GM21360 (cell line): ENCODE measurements around the gene NELFCD.
"Not testable (repeated sequence)": the region's sequence is repeated elsewhere in the genome, so short reads cannot be mapped to it uniquely, and the experiment has no call there.

Experiments
- ATAC-seq: cut with Tn5 transposase; IDR thresholded peaks from one replicate; pipeline ENCODE4 v1.9.1; 2021; ENCODE audit warnings: mild to moderate bottlenecking, moderate library complexity; ENCODE audit not compliant: unreplicated experiment

Gene NELFCD

DNA sequence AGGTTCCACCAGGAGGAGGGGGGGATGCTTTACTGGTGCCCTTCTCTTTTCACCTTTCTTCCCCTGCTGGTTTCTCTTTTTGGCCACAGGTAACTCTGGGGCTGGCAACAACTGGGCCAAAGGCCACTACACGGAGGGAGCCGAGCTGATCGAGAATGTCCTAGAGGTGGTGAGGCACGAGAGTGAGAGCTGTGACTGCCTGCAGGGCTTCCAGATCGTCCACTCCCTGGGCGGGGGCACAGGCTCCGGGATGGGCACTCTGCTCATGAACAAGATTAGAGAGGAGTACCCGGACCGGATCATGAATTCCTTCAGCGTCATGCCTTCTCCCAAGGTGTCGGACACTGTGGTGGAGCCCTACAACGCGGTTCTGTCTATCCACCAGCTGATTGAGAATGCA, 42.6 kb downstream of the NELFCD start:
- no peak for ATAC-seq

- no peak for ATAC-seq
Observed at GRCh38 chr20:59024111-59024530, 43.1 kb downstream of the NELFCD start.

DNA sequence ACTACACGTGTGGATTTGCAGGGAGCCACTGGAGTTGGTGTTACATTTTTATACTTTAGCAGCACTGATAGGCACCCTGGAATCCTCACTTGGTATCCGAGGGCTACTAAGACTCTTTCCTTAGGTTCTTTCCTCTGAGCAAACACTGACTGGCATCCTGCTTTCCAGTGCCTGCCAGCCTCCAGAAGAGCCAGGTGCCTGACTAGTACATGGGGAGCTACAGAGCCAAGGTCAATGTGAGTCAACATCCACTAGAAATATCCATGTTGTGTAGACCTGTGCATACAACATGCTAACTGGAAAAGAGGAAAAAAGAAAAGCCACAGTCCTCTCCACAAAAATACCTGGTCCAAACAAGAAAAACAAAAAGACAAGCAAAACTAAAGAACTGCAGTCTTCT, 44.0 kb downstream of the NELFCD start:
- ATAC-seq = no peak

DNA sequence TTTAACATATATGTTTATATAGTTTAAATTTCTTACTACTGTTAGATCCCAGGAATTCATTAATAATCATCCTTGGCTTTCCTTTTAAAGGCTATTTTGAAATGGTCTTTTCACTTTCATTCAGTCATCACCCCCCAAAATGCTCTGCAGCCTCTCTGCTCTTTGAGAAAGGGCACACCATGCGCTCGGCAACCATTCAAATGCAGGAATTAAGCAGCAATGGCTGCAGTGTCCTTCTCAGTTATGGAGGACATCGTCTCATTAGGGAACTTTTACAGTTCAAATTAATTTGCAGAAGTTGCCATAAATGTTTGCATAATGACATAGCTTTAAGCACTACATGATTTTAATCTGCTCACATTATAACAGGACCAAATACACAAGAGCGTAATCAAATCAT, 44.5 kb downstream of the NELFCD start:
- no peak for ATAC-seq

DNA sequence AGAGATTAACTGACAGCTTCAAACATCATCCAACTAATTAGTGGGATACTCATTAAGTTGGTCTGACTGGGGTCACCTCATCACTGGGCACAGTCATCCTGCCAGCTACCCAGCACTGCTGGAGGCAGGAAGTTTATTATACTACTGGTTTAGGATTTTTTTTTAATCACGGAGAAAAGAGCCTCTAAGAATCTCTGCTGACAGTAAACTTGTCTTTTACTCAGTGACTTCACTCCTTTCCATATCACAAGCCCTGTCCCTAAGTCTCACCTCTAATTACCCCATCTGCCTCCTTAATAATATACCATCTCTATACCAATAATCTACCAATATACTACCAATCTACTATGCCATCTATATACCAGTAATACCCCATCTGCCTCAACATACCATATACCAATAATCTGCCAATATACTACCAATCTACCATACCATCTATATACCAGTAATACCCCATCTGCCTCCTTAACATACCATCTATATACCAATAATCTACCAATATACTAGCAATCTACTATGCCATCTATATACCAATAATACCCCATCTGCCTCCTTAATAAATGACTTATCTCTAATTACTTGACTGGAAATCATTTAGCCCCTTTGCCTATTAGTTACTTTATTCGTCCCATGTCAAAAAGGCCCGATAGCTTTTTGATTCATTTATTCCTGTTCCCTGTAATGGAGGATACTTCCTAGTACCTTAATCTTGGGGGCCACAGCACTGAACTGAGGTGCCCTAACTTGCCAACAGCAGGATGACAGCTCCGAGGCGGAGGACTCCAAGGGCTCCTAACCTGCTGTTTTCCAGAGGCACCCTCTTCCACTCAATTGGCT, 46.1 kb downstream of the NELFCD start:
- no peak for ATAC-seq

DNA sequence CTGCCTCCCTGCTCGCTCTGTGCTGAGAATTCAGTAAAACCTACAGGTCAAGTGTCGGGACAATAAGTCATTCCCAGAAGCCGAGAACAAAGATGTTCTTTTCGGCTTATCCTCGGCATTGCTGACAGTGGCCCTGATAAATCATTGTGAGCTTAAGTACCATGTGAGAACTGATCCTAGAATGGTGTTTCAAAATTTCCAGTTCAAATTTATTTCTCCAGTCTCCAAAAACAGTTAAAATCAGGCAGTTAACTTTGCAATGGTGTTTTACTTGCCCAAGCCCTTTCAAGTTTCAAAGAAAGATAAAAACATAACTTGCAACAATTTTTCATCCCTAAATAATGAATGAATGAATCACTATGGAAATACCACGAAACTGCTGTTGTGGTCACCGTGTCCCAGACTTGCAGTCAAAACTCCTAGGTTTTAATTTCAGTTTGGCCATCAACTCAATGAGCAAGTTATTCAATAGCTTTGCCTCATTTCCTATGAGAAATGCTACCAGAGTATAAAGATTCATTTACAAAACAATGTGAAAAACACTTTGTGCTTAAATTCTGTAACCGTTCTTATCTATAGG, 46.8 kb downstream of the NELFCD start:
- ATAC-seq = no peak

DNA sequence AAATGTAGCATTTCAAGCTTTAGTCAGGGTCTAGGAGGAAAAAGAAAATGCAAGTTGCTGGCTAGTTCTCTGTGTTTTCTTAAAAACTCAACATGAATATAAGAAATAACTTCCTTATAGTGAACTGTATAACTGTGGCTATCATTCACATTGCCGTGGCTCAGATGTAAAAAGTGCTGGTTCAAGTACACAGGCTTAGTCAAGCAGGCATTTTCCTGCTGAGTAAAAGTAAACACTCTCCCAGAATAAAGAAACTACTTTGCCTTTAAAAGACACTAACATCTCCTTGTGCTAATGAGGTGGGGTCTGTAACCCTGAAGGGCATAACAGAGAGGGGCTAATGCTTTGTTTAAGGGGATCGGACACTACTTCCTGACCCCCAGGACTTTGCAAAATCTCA, 47.8 kb downstream of the NELFCD start:
- ATAC-seq = no peak

GRCh38 chr20:59030911-59031563, 50.0 kb downstream of the NELFCD start:
- ATAC-seq = no peak

DNA sequence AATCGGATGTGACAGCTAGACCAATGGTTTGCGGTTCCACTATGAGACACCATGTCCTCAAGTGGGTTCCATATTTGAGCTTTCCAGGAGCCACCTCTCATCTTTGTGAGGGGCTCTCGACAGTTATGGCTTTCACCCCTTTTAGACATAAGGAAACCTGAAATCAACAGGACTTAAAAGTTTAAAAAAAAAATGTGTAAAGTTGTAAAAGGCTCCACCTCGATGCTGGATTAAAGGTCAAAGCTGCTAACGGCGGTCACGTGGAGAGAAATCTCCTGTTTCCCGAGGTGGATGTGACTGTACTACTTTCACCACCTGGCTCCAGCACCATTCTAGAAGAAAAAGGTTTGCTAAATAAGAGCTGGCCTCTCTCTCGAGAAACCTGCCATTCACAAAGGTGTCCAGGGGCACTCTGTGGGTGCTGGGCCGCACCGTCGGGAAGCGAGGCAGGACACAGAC, 50.5 kb downstream of the NELFCD start:
- ATAC-seq = no peak

DNA sequence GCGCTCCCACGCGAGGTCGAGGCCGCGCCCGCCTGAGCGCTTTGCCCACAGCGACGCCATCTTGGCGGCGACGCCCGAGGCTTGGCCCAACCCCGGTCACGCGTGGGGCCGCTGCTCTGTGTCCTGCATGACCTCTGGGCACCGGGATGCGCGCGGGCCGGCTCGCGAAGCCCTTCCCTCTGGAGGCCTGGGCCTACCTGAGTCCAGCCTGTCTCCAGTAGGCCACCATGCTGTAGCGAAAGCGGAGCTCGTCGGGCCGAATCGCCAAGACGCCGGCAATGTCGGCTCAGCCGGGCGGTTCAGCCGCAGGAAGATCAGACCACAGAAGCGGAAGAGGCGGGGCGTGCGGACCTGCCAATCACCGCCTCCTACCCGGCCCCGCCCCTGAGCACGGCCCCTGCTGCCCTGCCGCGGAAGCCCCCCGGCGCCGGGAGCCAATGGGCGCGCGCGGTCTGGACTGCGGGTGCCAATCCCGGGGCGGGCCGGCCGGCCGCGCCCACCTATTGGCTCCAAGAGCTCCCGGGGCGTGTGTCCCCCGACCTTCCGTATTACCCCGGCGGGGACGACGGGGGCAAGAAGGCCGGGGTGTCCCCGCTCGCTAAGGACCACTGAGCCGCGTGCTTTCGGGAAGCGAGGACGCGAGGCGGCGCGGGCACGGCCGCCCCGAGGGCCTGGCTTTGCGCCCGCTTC, 51.1 kb downstream of the NELFCD start, which contains the start of gene ATP5F1E:
TSS of gene ATP5F1E (minus strand) at position 313 of the 690 bp plus-strand sequence. CDS start at position 229, 84 bp downstream.
- ATAC-seq = peak; percentile 95

GRCh38 chr20:59032713-59033059, 51.6 kb downstream of the NELFCD start:
- ATAC-seq = no peak

GRCh38 chr20:59033093-59033492, 52.0 kb downstream of the NELFCD start:
- no peak for ATAC-seq

- ATAC-seq = no peak
Observed at GRCh38 chr20:59033616-59034165, 52.6 kb downstream of the NELFCD start.

DNA sequence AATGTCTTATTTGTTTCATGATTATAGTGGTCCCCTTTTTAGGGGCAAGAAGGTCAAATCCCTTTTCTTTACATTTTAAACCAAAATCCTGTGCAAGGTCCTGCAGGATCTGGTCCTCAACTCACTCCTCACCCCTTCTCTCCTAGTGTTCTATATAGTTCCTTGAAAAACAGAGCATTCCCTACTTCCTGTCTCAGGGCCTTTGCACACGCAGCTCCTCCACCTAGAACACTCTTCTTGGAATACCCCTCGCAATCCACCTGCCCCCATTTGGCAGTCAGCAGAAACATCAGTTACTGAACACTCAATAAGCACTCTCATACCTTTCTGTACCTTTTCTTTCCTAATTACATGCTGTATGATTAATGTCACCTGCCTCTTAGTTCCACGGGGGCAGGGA, 54.3 kb downstream of the NELFCD start:
- ATAC-seq = no peak

GRCh38 chr20:59037386-59037785, 56.3 kb downstream of the NELFCD start:
- ATAC-seq = no peak

GRCh38 chr20:59039233-59039632, 58.2 kb downstream of the NELFCD start:
- ATAC-seq = no peak

GRCh38 chr20:59040667-59041066, 59.6 kb downstream of the NELFCD start:
- ATAC-seq = no peak

GRCh38 chr20:59041487-59041886, 60.4 kb downstream of the NELFCD start:
- ATAC-seq = not testable (repeated sequence)

DNA sequence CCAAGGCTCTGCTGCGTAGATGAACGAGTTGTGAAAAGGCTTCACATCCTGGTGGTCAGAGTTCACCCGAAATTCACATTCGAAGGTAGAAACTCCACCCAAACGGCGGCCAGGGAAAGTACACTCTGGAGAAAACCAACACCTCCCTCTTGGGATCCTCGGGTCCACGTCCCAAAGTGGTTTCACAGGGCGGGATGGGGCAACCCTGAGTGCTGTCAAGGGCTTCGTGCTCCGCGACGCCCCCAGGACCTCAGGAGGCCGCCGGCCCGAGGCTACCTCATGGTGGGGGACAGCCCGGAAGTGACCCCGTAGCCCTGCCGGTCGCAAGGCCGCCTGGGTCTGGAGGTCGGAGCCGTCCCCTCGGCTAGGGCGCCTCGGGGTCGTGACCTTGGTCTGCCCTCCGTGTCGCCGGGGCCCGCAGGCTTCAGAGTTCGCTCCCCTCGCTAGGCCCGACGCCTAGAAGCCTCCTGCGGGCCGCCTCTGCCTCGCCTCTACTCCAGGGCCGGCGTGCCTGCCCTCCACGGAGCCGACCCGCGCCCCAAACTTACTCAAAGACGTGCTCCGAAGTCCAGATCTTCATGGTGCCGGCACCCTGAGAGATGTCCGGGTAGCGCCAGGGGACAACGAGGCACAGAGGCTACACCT, 61.2 kb downstream of the NELFCD start, which contains the start of gene PRELID3B:
TSS of gene PRELID3B (minus strand) at position 636 of the 645 bp plus-strand sequence. CDS start at position 580, 56 bp downstream.
- peak; percentile 25 for ATAC-seq
